Smooth muscle cell of the brain vasculature (primary cell): ENCODE data around the gene GLYATL3.
A peak's percentile ranks its signal among the peaks of the same experiment; 100 is the strongest.

Experiments used
- DNase-seq: peaks from one replicate; pipeline ENCODE4 v3.0.0-alpha.2; 2012; ENCODE audit warnings: low read depth, low spot score

The GLYATL3 gene

DNA sequence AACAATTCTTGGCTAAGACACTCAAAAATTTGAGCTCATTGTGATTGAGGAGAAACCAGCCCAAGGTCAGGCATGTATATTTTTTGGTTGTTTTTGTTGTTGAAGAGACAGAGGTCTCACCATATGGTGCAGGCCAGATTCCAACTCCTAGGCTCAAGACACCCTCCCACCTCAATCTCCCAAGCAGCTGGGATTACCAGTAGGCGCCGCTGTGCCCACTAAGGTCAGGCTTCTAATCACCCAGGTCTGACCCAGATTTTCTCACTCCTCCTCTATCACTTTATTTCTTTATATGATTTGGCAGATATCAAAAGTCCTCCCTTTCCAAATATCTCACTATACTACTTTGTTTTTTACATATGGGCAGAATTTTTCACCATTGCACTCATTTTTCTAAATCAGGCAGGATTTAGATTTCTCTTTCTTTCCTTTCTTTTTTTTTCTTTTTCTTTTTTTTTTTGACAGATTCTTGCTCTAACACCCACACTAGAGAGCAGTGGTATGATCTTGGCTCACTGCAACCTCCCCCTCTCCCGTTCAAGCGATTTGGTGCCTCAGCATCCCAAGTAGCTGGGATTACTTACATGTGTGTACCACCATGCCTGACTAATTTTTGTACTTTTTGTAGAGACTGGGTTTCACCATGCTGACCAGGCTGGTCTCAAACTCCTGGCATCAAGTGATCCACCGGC, 49.0 kb downstream of the GLYATL3 start:
- DNase-seq = no peak

DNA sequence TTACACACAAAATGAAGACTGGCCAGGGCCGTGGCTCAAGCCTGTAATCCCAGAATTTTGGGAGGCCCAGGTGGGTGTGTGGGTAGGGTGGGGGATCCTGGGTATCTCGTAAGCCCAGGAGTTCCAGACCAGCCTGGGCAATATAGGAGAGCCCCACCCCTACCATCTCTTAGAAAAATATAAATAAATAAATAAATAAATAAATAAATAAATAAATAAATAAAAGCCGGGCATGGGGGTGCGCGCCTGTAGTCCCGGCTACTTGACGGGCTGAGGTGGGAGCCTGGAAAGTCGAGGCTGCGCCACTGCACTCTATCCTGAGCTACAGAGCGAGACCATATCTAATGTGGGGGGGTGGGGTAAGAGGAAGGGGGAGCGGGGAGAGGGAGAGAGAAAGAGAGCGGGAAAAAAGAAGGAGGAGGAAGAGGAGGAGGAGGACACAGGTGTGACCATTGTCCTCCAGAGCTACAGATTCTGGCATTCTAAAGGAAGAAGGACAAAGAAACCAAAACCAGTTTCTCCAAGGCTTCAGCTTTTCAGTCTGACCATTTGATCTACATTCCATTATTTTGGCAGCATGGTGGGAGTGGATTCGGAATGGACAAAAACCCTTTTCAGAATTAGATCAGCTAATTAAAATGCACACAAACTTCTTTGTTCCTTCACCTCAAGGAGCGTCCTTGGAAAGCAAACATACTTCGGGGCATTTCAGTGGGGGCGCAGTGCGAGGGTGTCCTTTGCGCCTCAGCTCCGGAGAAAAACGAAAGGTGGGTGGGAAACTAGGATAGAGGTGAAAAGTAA, 50.2 kb downstream of the GLYATL3 start:
- DNase-seq = no peak

DNA sequence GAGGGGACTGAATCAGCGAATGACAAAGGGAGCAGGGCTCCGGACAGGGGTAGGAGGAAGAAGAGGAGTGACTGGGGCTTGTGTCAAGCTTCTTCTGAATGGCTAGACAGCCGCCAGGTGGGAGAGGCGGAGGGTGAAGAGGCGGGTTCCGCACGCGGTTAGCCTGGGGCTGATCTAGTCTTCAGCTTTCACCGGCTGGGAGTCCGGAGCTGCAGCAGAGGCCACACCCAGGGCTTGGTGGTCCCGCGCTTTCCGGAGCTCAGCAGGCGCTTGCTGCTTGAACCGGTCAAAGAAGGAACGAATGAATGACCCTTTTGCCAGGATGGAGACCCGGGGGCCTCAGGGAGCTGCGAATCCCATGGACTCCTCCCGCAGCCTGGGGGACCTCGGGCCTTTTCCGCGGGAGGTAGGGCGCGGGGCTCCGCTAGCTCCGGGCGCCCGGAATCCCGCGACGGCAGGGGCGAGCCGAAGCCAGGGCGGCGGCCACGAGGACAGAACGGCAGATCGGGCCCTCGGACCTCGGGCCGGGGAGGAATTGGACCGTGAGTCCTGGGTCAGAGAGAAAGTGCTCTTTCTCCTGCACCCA, 50.9 kb downstream of the GLYATL3 start, which contains the start of gene C6orf141:
Gene C6orf141 (plus strand): TSS at position 177 of the 586 bp plus-strand sequence. CDS start 125 bp downstream, at position 302.
- DNase-seq = no peak

- DNase-seq = no peak
These were observed 51.5 kb downstream of the GLYATL3 start for GRCh38 chr6:49551078-49551865.

DNA sequence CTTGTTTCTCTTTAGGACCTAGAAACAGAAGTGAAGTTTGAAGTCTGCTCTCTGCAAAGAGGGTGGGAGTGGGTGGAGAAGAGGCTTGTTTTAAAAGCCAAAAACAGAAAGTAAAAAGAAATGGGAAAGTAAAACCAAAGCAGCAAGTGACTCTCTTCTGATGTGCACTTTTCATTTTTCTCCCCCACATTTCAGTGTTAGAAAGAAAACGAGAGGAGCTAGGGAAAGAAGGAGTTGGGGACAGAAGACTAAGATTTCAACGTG, 52.1 kb downstream of the GLYATL3 start:
- DNase-seq = no peak

DNA sequence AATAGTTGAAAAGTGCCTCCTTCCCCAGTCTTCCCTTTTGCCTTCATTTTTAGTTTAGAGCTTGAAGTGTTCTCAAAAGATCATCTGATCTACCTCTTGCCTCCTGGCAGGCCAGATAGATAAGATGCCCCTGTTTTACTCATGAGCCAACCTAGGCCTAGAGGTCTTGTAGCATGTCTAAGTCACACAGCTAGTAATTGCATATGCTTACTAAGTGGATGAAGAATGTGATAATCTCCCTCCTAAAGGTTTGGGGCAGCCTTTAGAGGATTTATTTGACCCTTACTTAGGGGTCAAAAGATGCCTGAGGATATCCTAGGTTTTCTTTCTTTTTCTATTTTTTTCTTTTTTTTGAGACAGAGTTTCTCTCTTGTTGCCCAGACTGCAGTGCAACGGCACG, 52.9 kb downstream of the GLYATL3 start:
- DNase-seq = no peak

GRCh38 chr6:49553384-49553783, 53.7 kb downstream of the GLYATL3 start:
- DNase-seq = no peak

DNA sequence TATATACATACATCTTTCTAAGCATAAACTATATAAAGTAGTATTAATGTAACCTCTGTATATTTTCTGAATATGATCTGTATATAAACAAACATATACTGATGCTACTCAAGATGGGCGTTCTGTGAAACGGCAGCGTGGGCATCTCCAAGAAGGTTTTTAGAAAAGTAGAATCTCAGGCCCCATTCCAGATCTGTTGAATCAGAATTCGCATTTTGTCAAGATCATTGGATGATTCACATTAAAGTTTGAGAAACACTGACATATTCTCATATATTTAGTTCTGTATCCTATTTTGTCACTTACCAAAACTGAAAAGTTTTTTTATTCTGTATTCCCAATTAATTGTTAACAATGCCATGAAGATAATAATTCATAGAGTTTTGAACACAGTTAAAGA, 56.2 kb downstream of the GLYATL3 start:
- no peak for DNase-seq

DNA sequence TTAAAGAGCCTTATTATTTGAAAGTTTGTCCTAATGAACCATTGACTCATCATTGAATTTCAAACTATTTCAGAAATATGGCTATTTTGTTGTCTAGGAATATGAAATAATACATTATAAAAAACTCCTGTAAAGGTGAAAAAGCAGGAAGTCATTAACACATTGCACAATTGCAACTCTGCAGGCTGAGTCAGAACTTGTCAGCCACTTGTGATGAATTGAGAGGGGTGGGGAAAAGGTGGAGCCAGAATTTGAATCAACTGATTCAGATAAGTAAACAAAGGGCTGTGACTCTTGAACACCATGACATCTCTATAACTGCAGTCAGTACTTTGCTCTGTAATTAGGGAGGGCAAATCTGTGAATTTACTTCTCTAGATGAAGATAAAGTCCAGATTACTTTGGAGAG, 56.7 kb downstream of the GLYATL3 start:
- no peak for DNase-seq

GRCh38 chr6:49557177-49557576, 57.5 kb downstream of the GLYATL3 start:
- no peak for DNase-seq

- DNase-seq = no peak
These were observed 58.5 kb downstream of the GLYATL3 start for GRCh38 chr6:49558238-49558637.

DNA sequence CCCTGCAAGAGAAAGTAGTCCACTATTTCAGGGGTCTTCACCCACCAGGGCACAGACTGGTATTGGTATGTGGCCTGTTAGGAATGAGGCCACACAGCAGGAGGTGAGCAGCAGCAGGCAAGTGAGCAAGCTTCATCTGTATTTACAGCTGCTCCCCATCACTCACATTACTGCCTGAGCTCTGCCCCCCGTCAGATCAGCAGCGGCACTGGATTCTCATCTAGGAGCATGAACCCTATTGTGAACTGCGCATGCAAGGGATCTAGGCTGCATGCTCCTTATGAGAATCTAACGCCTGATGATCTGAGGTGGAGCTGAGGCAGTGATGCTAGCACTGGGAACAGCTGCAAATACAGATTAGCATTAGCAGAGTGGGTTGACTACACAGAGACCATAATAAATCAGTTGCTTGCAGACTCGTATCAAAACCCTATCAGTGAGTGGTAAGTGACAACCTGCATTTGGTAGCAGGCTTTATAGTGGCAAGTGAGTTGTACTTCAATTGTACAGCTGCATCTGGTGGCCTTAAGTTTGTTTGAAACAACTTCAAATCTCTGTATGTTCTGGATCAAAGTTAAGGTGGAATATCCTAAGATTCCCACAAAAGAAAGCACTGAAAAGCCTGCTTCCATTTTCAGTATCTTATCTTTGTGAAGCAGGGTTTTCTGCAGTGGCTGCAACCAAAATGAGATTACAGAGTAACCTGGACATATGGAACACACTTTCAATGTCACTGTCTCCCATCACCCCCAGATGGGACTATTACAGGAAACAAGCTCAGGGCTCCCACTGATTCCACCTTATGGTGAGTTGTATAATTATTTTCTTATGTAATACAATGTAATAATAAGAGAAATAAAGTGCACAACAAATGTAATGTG, 63.5 kb downstream of the GLYATL3 start:
- no peak for DNase-seq

- DNase-seq = no peak
These were observed 64.8 kb downstream of the GLYATL3 start for GRCh38 chr6:49564552-49564951.

GRCh38 chr6:49565261-49565660, 65.5 kb downstream of the GLYATL3 start:
- DNase-seq = no peak

GRCh38 chr6:49565855-49566254, 66.1 kb downstream of the GLYATL3 start:
- DNase-seq = peak; percentile 4

DNA sequence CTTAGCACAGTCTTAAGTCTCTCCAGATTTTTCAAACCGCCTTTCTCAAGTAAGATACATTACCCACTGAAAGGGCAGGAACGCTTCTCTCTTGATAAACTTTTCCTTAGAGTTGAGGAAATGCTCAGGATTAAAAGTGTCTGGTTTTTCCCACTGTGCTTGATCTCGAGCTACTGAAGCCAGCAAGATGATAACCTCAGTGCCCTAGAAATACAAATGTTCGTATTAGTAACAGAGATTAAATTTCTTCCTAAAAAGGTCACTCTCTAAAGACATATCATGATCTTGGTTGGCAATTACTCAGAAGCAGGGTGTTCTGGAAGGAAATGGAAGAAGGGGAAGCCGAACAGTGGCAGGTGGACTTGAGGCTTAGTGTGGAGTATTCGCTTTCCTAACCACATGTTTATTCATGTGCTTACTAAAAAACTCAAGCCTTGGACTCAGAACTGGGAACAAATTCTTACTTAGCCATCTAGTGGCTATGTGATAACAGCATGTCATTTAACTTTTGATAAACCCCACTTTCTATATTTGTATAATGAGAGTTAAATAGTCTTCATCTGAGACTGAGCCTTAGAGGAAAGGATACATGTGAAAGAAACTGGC, 70.9 kb downstream of the GLYATL3 start:
- no peak for DNase-seq

DNA sequence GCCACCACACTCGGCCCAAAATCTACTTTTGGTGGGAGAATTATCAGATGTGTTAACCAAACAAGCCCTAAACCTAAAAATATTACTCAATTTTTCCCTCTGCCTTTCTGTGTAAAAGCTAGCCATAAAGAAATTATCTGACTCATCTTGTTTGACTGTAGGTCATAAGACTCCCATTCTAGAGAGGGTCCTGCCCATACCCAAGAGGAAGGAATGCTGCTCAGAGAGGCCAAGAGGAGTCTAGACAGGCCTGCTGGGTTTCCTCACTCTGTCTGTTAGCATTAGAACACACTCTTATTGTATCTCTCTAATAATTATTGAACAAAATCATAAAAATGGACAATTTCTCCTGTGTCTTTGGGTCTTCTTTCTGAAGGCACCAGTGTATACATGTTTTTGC, 76.9 kb downstream of the GLYATL3 start:
- no peak for DNase-seq
